ENCODE data around the gene LGALS4. TPM values are rescaled to one million over a fixed set of nuclear protein-coding genes. Genes with fewer than 3 reads are reported as not detected.
"Not testable (repeated sequence)": the region's sequence is repeated elsewhere in the genome, so short reads cannot be mapped to it uniquely, and the experiment has no call there.

Gene LGALS4
- total RNA-seq, 2 experiments from 2014 or later: 1.4 to 2.4 TPM

GRCh38 chr19:38830039-38830733 lies 17.4 kb upstream of the LGALS4 start:
- peaks cover 24% of the 10 kb centered on the region for H3K36me3 Mint-ChIP-seq
- H3K27ac Mint-ChIP-seq: peak overlapping the region; percentile 95
- peak overlapping the region; percentile 93 for H3K4me3 Mint-ChIP-seq
- CTCF ChIA-PET: interaction anchor here (0.6 to 5.0 kb wide), 4 partner anchors 15 to 209 kb away, joined by 3 to 28 read pairs (median 8); partner anchors contain the start of genes MRPS12 and SARS2
- peaks cover 22% of the 10 kb centered on the region for H3K4me1 Mint-ChIP-seq
- H3K9me3 Mint-ChIP-seq (ENCODE audit: low read depth): no peaks in the 10 kb centered on the region
- DNase-seq: no peak
- no peak for ATAC-seq
- H3K27me3 Mint-ChIP-seq: no peaks in the 10 kb centered on the region

- CTCF ChIA-PET: not testable (repeated sequence)
Observed at GRCh38 chr19:38829203-38829602, 16.5 kb upstream of the LGALS4 start.

GRCh38 chr19:38826856-38827551 lies 14.3 kb upstream of the LGALS4 start:
- no peak overlapping the region for H3K27ac Mint-ChIP-seq
- H3K4me1 Mint-ChIP-seq: peaks cover 15% of the 10 kb centered on the region

More at GRCh38 chr19:38829203-38829602, 16.5 kb upstream of the LGALS4 start:
- Mint-ChIP-seq H3K36me3 (peaks cover 30% of the 10 kb centered on the region), H3K4me1 (peaks cover 22% of the 10 kb centered on the region)
- not testable (repeated sequence) for H3K27me3 Mint-ChIP-seq; H3K4me3 Mint-ChIP-seq; H3K27ac Mint-ChIP-seq; ATAC-seq; DNase-seq; H3K9me3 Mint-ChIP-seq (ENCODE audit: low read depth)

GRCh38 chr19:38825936-38826335 lies 13.2 kb upstream of the LGALS4 start:
- not testable (repeated sequence) for H3K4me1 Mint-ChIP-seq; H3K9me3 Mint-ChIP-seq (ENCODE audit: low read depth); ATAC-seq; H3K27ac Mint-ChIP-seq; H3K27me3 Mint-ChIP-seq; DNase-seq; H3K4me3 Mint-ChIP-seq
- H3K36me3 Mint-ChIP-seq: peaks cover 46% of the 10 kb centered on the region
- CTCF ChIA-PET: interaction anchor here (1.1 kb wide), 1 partner anchor 13 kb away, joined by 3 read pairs; the partner anchor contains the start of gene LGALS4

More at GRCh38 chr19:38826856-38827551, 14.3 kb upstream of the LGALS4 start:
- no peak for DNase-seq
- no peak for ATAC-seq
- no peaks in the 10 kb centered on the region for H3K27me3 Mint-ChIP-seq
- no peak overlapping the region for H3K4me3 Mint-ChIP-seq
- CTCF ChIA-PET: no interaction called here
- H3K9me3 Mint-ChIP-seq (ENCODE audit: low read depth): no peaks in the 10 kb centered on the region
- H3K36me3 Mint-ChIP-seq: peaks cover 45% of the 10 kb centered on the region

- CTCF ChIA-PET; H3K27me3 Mint-ChIP-seq; H3K4me1 Mint-ChIP-seq; ATAC-seq; H3K9me3 Mint-ChIP-seq (ENCODE audit: low read depth); H3K4me3 Mint-ChIP-seq; H3K27ac Mint-ChIP-seq; DNase-seq: not testable (repeated sequence)
- peaks cover 37% of the 10 kb centered on the region for H3K36me3 Mint-ChIP-seq
Observed at GRCh38 chr19:38821230-38821825, 8.6 kb upstream of the LGALS4 start.

- Mint-ChIP-seq H3K27ac (no peak overlapping the region), H3K4me1 (peaks cover 2% of the 10 kb centered on the region)
- CTCF ChIA-PET: no interaction called here
Observed at GRCh38 chr19:38819231-38819920, 6.6 kb upstream of the LGALS4 start.

GRCh38 chr19:38817081-38817480 lies 4.3 kb upstream of the LGALS4 start:
- DNase-seq (no peak), ATAC-seq (no peak)
- H3K27ac Mint-ChIP-seq: no peak overlapping the region
- no peaks in the 10 kb centered on the region for H3K9me3 Mint-ChIP-seq (ENCODE audit: low read depth)
- H3K4me3 Mint-ChIP-seq: no peak overlapping the region
- H3K4me1 Mint-ChIP-seq: peaks cover 2% of the 10 kb centered on the region
- peaks cover 15% of the 10 kb centered on the region for H3K36me3 Mint-ChIP-seq
- CTCF ChIA-PET: no interaction called here
- no peaks in the 10 kb centered on the region for H3K27me3 Mint-ChIP-seq

More at GRCh38 chr19:38819231-38819920, 6.6 kb upstream of the LGALS4 start:
- no peak for DNase-seq
- no peak for ATAC-seq
- Mint-ChIP-seq H3K4me3 (no peak overlapping the region), H3K27me3 (no peaks in the 10 kb centered on the region), H3K36me3 (peaks cover 31% of the 10 kb centered on the region), H3K9me3 (ENCODE audit: low read depth) (no peaks in the 10 kb centered on the region)

- Mint-ChIP-seq H3K9me3 (ENCODE audit: low read depth) (no peaks in the 10 kb centered on the region), H3K27me3 (no peaks in the 10 kb centered on the region), H3K4me1 (peaks cover 2% of the 10 kb centered on the region), H3K4me3 (no peak overlapping the region), H3K36me3 (peaks cover 12% of the 10 kb centered on the region), H3K27ac (no peak overlapping the region)
- ATAC-seq: no peak
- no peak for DNase-seq
- CTCF ChIA-PET: no interaction called here
Observed at GRCh38 chr19:38816131-38816750, 3.5 kb upstream of the LGALS4 start.

GRCh38 chr19:38815059-38816001 lies 2.6 kb upstream of the LGALS4 start:
- no peaks in the 10 kb centered on the region for H3K27me3 Mint-ChIP-seq
- H3K4me3 Mint-ChIP-seq: no peak overlapping the region
- no peaks in the 10 kb centered on the region for H3K9me3 Mint-ChIP-seq (ENCODE audit: low read depth)
- CTCF ChIA-PET: no interaction called here
- H3K4me1 Mint-ChIP-seq: peaks cover 1% of the 10 kb centered on the region
- no peak for ATAC-seq
- no peak overlapping the region for H3K27ac Mint-ChIP-seq
- DNase-seq: no peak
- peaks cover 10% of the 10 kb centered on the region for H3K36me3 Mint-ChIP-seq

- not testable (repeated sequence) for H3K9me3 Mint-ChIP-seq (ENCODE audit: low read depth); DNase-seq; H3K4me1 Mint-ChIP-seq; H3K27ac Mint-ChIP-seq; ATAC-seq; H3K4me3 Mint-ChIP-seq; H3K27me3 Mint-ChIP-seq
- CTCF ChIA-PET: interaction anchor here (0.6 to 1.4 kb wide), 3 partner anchors 11 to 32 kb away, joined by 3 read pairs; no protein-coding TSS in a partner anchor
- H3K36me3 Mint-ChIP-seq: peaks cover 10% of the 10 kb centered on the region
Observed at GRCh38 chr19:38813932-38814331, 1.2 kb upstream of the LGALS4 start.

- Mint-ChIP-seq H3K27ac (no peak overlapping the region), H3K27me3 (no peaks in the 10 kb centered on the region), H3K9me3 (ENCODE audit: low read depth) (no peaks in the 10 kb centered on the region), H3K4me1 (no peaks in the 10 kb centered on the region), H3K36me3 (peaks cover 9% of the 10 kb centered on the region), H3K4me3 (no peak overlapping the region)
- CTCF ChIA-PET: interaction anchor here (0.6 to 1.4 kb wide), 3 partner anchors 10 to 31 kb away, joined by 3 read pairs; no protein-coding TSS in a partner anchor
- DNase-seq (no peak), ATAC-seq (no peak)
Observed at GRCh38 chr19:38813323-38813722, 578 bp upstream of the LGALS4 start.
